Measurements from ENCODE around the gene HCN4.

Gene HCN4

DNA sequence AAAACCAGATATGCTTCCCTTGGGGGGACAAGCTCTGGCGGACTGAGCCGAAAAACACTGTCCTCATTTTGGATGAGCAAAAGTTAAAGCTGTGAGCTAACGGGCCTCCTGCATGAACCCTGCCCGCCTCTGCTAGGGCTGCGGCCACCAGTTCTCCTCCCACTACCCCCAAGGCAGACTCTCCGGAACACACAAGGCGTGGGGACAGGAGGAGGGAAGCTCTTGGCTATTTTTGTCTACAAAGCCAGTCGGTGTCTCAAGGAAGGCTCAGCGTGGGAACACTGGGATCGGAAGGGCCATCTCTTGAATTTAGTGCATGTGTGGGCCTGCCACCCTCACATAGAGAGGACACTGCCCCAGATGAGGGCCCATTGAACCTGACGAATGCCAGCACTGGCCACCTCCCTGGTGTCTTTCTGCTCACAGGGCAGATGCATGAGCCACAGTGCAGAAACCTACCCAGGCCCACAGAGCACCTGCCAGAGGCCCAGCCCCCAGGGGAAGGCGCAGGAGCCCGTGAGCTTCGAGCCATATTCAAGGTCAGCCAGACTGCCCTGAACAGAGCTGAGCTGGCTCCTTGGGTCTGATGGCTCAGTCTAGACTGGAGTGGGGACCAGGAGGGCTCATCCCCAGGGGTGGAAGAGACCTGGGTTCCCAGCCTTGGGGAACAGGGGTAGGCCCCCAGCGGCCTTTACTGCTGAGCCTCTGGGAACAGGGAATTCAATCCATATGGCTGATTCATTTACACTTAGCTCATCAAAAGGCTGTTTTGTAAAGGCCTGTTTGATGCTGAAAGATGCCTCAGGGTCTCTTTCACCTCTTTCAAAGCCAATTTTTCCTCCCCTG lies 38.3 kb downstream of the HCN4 start:
- no peak overlapping the region for H3K4me3 ChIP-seq (ENCODE audit: low read length)
- no peak for TF ChIP-seq ZNF274 (IDR thresholded peaks at IDR 0.05; ENCODE audit: low read depth, low read length)

GRCh38 chr15:73329501-73330200 lies 39.1 kb downstream of the HCN4 start:
- no peak overlapping the region for H3K4me3 ChIP-seq (ENCODE audit: low read length)
- TF ChIP-seq ZNF274 (IDR thresholded peaks at IDR 0.05; ENCODE audit: low read depth, low read length), result no peak

GRCh38 chr15:73328981-73329380 lies 39.8 kb downstream of the HCN4 start:
- no peak for TF ChIP-seq ZNF274 (IDR thresholded peaks at IDR 0.05; ENCODE audit: low read depth, low read length)

DNA sequence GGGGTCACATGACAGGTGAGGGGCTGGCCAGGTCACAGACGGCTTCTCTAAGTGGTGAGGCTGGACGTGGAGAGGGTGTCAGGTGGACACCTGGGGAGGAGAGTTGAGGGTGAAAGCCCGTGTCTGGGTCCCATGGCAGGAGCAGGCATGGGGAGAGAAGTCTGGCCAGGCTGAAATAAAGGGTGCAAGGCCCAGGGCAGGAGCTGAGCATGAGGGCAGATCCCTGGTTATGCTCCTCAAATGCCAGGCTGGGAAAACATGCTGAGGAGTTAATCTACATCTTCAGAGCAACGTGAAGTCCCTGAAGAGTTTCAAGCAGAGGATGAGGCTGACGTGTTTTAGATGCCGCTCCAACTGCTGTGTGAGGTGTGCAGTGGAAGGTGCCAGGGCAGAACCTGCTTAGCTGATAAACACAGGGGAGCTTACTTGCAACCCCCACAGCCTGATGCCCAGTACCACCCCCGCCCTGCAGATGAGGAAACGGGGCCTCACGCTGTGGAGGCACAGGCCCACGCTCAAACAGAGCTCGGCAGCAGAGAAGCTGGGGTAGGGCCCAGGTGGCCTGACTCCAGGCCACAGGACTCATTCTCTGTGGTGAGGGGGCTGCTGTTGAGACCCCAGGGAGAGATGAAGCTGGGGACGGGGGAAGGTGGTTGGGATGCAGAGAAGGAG lies 40.5 kb downstream of the HCN4 start:
- H3K4me3 ChIP-seq (ENCODE audit: low read length), result no peak overlapping the region
- TF ChIP-seq ZNF274 (IDR thresholded peaks at IDR 0.05; ENCODE audit: low read depth, low read length), result no peak

More at GRCh38 chr15:73328981-73329380, 39.8 kb downstream of the HCN4 start:
- H3K4me3 ChIP-seq (ENCODE audit: low read length), result no peak overlapping the region

- H3K4me3 ChIP-seq (ENCODE audit: low read length), result no peak overlapping the region
- no peak for TF ChIP-seq ZNF274 (IDR thresholded peaks at IDR 0.05; ENCODE audit: low read depth, low read length)
These were observed 42.6 kb downstream of the HCN4 start for GRCh38 chr15:73326157-73326556.

GRCh38 chr15:73325191-73325861 lies 43.4 kb downstream of the HCN4 start:
- TF ChIP-seq ZNF274 (IDR thresholded peaks at IDR 0.05; ENCODE audit: low read depth, low read length), result no peak
- no peak overlapping the region for H3K4me3 ChIP-seq (ENCODE audit: low read length)

DNA sequence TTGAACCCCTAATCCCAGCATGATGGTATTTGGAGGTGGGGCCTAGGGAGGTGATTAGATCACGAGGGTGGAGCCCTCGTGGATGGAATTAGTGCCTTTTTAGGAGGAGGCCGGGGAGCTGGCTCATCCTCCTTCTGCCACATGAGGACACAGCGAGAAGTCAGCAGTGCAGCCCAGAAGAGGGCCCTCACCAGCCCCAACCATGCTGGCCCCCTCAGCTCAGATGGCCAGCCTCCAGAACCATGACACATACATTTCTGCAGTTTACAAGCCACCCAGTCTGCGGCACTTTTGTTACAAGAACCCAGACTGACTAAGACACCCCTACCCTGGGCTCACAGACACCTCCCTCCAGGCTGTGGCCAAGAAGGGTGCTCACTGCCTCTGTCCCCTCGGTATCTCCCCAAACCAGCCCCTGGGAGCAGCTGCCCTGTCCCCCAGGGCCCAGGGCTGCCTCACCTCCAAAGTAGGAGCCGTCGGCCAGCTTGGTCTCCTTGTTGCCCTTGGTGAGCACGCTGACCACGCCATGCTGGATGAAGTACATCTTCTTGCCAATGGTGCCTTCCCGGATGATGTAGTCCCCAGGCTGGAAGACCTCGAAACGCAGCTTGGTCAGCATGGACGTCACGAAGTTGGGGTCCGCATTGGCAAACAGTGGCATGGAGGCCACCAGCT lies 44.1 kb downstream of the HCN4 start:
- no peak overlapping the region for H3K4me3 ChIP-seq (ENCODE audit: low read length)
- TF ChIP-seq ZNF274 (IDR thresholded peaks at IDR 0.05; ENCODE audit: low read depth, low read length), result no peak

DNA sequence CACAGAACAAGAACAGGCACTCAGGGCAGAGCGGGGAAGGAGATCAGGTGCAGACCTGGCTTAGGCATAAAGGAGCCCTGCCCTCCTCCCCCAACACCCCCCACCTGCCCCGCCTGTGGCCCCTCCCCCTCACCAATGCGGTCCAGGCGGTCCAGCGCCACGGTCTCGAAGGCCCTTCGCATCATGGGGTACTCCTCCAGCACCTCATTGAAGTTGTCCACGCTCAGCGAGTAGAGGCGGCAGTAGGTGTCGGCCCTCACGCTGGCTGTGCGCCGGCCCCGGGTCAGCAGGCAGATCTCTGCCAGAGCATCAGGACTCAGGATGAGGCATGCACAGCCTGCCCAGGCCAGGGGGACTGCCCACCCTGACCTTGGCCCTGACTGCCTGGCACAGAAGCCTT lies 44.8 kb downstream of the HCN4 start:
- H3K4me3 ChIP-seq (ENCODE audit: low read length), result no peak overlapping the region
- no peak for TF ChIP-seq ZNF274 (IDR thresholded peaks at IDR 0.05; ENCODE audit: low read depth, low read length)

GRCh38 chr15:73323374-73323955 lies 45.3 kb downstream of the HCN4 start:
- TF ChIP-seq ZNF274 (IDR thresholded peaks at IDR 0.05; ENCODE audit: low read depth, low read length), result no peak
- no peak overlapping the region for H3K4me3 ChIP-seq (ENCODE audit: low read length)

DNA sequence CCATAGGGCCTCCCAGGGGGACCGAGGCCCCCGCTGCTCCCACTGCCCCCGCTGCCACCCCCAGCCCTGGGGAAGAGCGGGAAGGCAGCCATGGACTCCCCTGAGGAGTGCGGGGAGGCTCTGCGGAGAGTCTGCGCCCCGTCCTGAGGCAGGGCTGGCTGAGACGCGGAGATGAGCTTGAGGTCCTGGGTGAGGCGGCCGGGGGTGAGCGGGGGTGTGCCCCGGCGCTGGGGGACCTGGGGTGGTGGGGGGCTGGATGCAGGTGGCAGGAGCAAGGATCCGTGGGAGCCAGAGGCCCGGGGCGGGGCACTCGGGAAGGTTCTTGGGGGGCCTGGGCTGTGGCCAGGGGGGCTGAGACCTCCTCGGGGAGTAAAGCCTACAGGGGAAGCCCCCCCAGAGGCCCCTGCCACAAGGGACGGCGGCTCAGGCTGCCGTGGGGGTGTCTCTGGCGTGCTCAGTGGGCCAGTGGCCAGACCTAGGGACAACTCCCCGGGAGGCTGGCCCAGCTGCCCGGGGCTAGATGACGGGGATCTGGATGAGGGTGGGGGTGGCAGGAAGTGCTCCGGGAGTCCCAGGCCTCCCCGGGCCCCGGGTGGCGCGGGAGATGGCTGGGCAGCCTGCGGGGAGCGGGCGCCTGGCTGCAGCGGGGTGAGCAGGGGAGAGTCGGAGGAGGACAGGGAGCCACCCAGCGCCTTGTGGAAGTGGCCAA lies 45.9 kb downstream of the HCN4 start:
- no peak for TF ChIP-seq ZNF274 (IDR thresholded peaks at IDR 0.05; ENCODE audit: low read depth, low read length)
- H3K4me3 ChIP-seq (ENCODE audit: low read length), result no peak overlapping the region

DNA sequence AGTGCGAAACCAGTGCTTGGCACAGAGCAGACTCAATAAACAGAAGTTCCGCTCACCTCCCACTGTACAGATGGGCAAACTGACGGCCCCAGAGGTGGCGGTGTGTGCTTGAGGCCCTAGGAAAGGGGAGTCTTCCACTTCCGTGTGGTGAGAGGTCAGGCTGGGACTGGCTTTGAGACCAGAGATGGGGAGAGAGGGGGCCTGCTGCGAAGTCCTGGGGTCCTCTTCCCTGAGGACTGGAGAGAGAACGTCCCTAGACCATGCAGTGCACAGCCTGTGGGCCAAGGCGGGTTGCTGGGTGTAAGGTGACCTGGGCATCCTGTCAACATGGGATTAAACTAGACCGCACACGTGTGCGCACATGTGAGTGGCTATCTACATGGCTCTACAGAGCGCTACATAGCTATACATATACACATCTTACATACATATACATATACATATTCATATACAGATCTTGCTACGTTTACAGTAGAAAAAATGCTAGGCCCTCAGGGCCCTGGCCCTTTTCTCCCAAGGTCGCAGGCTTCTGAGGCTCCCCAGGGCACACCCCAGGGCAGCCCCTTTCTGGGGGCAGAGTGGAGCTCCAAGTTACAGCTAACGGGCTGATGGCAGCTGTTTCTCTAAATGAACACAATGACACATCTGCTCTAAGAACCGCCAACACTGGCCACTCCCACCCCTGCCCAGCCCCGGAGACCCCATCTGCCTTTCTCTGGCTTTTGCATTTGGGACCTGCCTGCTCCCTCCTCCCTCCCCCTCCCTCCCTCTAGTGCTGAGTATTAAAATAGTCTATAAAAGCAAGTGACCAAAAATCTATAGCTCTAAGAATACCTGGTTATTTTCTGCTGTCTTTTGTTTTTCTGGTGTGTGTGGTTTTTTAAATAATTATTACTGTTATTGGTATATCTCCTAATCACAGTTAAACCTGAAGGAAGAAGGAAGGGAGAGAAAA lies 47.0 kb downstream of the HCN4 start:
- no peak for TF ChIP-seq ZNF274 (IDR thresholded peaks at IDR 0.05; ENCODE audit: low read depth, low read length)
- H3K4me3 ChIP-seq (ENCODE audit: low read length), result no peak overlapping the region
